CD4-positive, alpha-beta T cell treated with Interleukin-15 for 4 hours (primary cell): ENCODE measurements around the gene TWSG1.
"Not testable (repeated sequence)": the region's sequence is repeated elsewhere in the genome, so short reads cannot be mapped to it uniquely, and the experiment has no call there.

ENCODE experiments used
- DNase-seq: peaks from one replicate; pipeline ENCODE4 v3.0.0-alpha.2; 2020; ENCODE audit warnings: low spot score

The TWSG1 gene

GRCh38 chr18:9426753-9427152, 92.2 kb downstream of the TWSG1 start:
- DNase-seq, result no peak

DNA sequence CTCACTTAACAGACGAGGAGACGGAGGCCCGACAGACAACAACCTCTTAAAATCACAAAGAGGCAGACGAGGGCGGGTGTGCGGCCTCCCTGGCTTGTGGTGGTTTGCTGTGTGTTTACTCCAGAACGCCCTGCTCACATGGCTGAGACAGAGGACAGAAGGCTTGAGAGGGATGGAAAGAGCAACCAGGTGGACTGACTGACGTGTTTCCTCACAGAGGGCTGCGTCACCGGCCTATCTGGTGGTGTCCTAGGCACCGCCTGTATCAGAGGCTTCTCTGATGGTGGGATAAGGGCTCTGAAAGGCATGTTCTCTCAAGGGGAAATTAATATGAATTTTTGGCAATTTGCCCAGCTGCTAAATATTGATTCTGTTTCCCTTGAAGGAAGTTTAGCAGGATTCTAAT, 93.7 kb downstream of the TWSG1 start:
- DNase-seq, result no peak

DNA sequence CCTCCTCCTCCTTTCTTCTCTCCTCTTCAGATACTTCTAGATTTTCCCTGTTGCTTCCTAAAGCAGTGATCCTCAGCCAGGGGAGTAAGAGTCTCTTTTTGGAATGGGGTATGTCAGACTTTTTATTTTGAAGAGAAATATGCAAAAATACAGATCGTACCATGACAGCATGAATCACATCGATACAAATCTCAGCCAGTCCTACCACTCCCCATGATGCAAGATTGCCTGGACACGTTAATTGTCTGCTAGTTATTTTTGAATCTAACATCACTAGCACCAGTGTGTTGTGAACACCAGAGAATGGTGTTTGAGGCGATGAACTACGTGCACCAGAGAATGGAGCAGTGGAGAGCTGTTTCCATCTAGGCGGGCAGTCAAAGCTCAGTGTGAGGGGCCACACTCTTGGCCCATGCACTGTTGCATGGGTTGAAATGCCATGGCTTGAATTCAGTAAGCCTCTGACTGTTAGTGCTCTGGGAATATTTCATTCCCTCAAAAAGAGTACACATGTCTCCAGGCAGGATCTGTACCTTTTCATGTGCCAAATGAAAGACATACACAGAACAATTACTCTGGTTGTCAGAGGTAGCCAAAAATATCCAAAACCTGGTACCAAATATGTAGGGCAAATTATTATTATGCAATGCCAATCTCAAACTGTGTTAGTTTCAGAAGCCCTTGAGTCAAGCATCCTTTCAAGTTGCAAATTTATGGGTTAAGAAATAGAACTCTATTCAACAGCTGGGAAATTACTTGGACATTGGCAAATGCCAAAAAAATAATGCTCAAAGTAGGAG, 94.5 kb downstream of the TWSG1 start:
- DNase-seq, result no peak

GRCh38 chr18:9429662-9429993, 95.1 kb downstream of the TWSG1 start:
- DNase-seq, result no peak

DNA sequence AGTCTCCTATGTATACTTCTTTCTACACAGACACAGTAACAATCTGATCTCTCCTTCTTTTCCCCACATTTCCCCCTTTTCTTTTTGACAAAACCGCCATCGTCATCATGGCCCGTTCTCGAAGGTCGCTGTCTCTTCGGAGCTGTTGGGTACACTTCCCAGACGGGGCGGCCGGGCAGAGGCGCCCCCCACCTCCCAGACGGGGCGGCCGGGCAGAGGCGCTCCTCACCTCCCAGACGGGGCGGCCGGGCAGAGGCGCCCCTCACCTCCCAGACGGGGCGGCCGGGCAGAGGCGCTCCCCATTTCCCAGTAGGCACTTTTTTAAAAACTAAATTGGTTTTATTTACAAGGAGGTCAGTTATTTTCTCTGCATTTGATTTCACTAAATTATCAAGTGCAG, 95.7 kb downstream of the TWSG1 start:
- DNase-seq, result not testable (repeated sequence)

DNA sequence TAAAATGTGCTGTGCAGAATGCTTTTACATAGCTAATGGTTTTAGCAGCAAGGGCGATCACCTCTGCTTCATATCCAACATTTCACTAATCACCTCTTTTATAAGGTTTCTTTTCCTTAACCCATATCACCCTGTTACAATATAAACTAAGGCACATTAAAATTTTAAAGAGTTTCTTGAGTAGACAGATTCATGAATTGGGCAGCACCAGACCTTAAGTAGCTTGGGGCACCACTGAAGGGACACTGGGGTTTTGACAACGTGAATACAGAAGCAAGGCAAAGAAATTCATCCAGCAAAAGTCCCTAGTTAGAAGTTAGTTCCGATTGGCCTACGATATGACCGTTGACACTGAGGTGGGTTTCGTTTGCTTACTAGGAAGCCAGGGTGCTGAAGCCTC, 96.7 kb downstream of the TWSG1 start:
- DNase-seq, result no peak

GRCh38 chr18:9433122-9433521, 98.5 kb downstream of the TWSG1 start:
- DNase-seq, result not testable (repeated sequence)

- no peak for DNase-seq
Observed at GRCh38 chr18:9433671-9434121, 99.1 kb downstream of the TWSG1 start.

DNA sequence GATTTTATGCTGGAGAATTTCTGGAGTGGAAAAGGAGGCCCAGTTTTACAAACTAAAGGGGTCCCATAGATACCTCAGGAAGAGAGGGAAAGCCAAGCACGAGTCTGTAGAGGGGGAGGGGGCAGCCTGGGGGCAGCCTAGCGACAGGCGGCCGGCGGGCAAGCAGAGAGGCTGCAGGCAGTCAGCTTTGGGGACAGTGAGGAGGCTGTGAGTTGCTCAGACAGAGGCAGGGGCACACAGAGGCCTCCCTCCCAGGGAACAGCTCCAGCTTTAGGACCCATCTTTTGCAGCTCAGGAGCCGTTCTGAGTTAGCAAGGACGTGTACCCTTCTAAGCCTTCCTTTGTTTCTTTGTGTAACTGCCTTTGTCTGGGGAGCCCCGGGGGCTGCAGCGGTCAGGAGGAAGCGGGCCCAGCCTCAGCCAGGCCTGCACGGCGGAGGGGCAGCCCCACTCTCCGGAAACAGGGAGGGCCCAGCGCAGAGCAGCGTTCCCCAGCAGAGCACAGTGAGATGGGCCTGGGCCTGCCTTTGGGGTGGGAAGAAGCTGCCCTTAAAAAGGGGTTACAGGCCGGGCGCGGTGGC, 99.6 kb downstream of the TWSG1 start:
- DNase-seq, result no peak

- DNase-seq, result no peak
Observed at GRCh38 chr18:9435041-9435440, 100.5 kb downstream of the TWSG1 start.

DNA sequence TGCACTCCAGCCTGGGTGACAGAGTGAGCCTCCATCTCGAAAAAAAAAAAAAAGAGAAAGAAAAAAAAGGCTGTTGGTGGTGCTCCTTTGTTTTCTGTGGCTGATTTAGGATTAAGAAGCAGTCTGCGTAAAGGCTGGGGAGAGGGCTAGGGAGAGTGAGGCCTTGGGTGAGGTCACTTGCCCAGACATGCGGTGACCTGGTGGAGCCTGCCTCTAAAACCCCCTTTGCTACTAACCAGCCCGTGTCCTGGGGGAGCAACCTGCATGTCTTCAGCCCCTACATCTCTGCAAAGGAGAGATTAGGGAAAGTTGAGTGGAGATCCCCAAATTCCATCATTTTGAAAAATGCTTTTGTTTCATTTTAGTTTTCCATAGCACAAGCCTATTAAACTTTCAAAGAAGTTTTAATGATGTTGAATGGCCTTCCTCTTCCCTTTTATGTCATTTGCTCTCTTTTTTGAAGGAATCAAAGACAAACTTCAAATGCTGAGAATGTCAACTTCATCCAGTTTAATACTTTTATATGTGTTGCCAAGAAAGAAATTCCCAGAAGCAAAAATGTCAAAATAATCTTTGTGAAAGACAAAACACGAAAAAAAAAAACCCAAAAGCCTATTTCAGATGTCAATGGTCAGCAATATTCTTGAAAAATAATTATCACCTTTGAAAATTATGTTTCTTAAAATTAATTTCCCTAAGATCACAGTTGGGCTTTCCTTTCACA, 101.8 kb downstream of the TWSG1 start:
- no peak for DNase-seq

DNA sequence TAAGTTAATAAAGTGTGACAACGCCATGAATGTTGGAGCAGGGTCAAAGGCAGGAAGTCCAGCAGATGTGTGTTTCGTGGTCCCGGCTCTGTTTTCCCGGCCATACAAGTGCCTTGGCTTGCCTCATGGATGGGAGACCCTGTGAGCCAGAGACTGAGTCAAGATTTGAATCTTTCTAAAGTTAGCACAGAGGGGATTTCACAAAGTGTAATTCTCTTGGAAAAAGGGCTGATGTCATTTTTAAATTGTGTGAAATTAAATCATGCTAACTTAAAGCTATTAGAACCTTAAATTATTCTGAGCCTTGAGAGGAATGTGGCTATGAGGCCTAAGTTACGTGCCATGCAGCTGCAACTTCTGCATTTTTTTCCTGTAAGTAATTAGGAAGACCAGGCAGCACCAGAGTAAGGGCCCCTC, 102.5 kb downstream of the TWSG1 start:
- DNase-seq, result no peak

- no peak for DNase-seq
Observed at GRCh38 chr18:9437672-9438071, 103.1 kb downstream of the TWSG1 start.

DNA sequence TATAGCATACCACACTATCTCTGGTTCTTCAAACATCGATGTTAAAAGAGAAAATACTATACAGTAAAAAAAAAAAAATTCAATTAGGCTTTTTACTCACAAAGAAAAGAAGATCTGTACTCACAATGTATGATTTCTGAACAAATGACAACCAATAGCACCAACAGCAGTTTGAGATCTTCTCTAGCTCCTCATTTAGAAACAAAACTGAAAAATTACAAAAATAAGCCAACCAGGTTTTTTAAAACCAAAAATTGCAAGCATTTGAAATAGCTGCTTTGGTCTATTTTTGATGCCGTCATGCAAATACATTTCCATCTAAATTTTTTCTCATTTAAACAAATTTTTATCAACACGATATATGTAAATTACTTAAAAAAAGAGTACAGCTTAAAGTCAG, 106.5 kb downstream of the TWSG1 start:
- DNase-seq, result no peak

DNA sequence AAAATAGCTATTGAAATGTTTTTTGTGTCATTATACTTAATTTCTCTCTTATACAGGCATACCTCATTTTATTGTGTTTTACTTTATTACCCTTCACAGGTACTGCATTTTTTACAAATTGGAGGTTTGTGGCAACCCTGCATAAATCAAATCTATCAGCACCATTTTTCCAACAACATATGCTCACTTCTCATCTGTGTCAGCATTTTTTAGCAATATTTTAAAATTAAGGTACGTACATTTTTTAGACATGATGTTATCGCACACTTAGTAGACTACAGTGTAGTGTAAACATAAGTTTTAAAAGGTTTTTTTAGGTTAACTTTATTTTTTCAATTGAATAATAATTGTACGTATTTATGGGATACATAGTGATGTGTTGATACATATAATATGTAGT, 110.0 kb downstream of the TWSG1 start:
- DNase-seq, result no peak

GRCh38 chr18:9446839-9447238, 112.3 kb downstream of the TWSG1 start:
- DNase-seq, result no peak

- no peak for DNase-seq
Observed at GRCh38 chr18:9447334-9447733, 112.8 kb downstream of the TWSG1 start.

- DNase-seq, result no peak
Observed at GRCh38 chr18:9449600-9450414, 115.2 kb downstream of the TWSG1 start.

GRCh38 chr18:9450920-9451319, 116.3 kb downstream of the TWSG1 start:
- DNase-seq, result not testable (repeated sequence)
